HEK293T (cell line): ENCODE results near the gene PITHD1.

Experiments used
- ELF4 ChIP-seq: fragments of 450-650 bp; IDR thresholded peaks from 2 replicates; pipeline ENCODE4 v1.6.1; 2017; ENCODE audit warnings: antibody characterized with exemption
- FOXA1 ChIP-seq: fragments of 450-650 bp; IDR thresholded peaks from 2 replicates; pipeline ENCODE4 v1.6.1; 2016; ENCODE audit warnings: mild to moderate bottlenecking
- NFRKB ChIP-seq: fragments of 450-650 bp; IDR thresholded peaks from 2 replicates; pipeline ENCODE4 v1.6.1; 2016; ENCODE audit warnings: mild to moderate bottlenecking, moderate library complexity
- SP1 ChIP-seq: fragments of 450-650 bp; IDR thresholded peaks from 2 replicates; pipeline ENCODE4 v1.6.1; 2017
- ZNF384 ChIP-seq: fragments of 450-650 bp; IDR thresholded peaks from 2 replicates; pipeline ENCODE4 v1.6.1; 2016

- TF ChIP-seq FOXA1, result no peak
- no peak for TF ChIP-seq ZNF384
- TF ChIP-seq SP1, result no peak
- no peak for TF ChIP-seq NFRKB
- TF ChIP-seq ELF4, result no peak
These were observed 18.9 kb upstream of the PITHD1 start for GRCh38 chr1:23759277-23759676.
